ENCODE data around the gene ARSA.
A peak's percentile ranks its signal among the peaks of the same experiment; 100 is the strongest.

Gene ARSA

DNA sequence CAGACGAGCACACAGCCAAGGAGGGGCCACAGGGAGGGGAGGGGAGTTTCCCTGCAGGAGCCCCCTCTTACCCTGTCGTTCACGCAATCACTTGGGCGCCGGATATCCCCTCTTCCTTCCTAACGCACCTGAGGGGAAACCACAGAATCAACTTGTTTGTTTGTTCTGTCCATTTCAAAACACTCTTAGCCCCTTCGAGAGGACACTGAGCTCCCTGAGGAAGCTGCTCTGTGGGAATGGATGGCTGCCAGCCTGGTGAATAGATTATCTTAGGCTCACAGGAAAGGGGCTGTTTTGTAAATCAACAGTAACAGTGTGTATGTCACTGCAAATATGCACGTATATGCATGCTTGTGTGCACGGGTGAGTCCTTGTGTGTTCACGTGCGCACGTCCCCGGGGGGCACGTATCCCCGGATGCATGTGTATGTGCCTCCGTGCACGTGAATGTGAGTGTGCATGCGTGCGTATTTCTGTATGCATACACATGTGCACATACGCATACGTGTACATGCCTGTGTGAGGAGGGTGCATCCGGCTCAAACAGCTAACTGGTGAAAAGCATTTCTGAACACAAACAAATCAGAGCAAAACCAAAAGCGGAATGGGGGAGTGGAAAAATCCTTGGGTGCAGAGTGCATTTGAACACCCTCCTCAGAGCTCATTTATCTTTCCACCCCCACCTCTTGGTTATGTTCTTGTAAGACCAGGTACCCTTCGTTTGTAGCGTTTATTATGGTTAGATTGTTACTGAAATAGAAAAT is 7.2 kb downstream of the ARSA start (continued):
- TF ChIP-seq, protein P1, sequence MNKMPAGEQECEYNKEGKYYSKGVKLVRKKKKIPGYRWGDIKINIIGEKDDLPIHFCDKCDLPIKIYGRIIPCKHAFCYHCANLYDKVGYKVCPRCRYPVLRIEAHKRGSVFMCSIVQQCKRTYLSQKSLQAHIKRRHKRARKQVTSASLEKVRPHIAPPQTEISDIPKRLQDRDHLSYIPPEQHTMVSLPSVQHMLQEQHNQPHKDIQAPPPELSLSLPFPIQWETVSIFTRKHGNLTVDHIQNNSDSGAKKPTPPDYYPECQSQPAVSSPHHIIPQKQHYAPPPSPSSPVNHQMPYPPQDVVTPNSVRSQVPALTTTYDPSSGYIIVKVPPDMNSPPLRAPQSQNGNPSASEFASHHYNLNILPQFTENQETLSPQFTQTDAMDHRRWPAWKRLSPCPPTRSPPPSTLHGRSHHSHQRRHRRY (tag by site-specific recombination; IDR thresholded peaks at IDR 0.05) = no peak
- TF ChIP-seq ZNF521 (tag by site-specific recombination; IDR thresholded peaks at IDR 0.05) (no peak), KLF9 (tag by site-specific recombination; IDR thresholded peaks at IDR 0.05; ENCODE audit: low read depth) (no peak), HOXC10 (CRISPR knock-in tag; IDR thresholded peaks at IDR 0.05) (no peak), ZNF366 (tag by site-specific recombination; conservative IDR thresholded peaks at IDR 0.05) (0 out of 2 replicates have a peak, but pooled peaks have one; percentile 20), ZSCAN16 (tag by site-specific recombination; IDR thresholded peaks at IDR 0.05) (no peak), ZNF292 (tag by site-specific recombination; IDR thresholded peaks at IDR 0.05; ENCODE audit: borderline replicate concordance, low read depth) (no peak), SCRT1 (tag by site-specific recombination; IDR thresholded peaks at IDR 0.05; ENCODE audit: borderline replicate concordance) (no peak), IKZF3 (tag by site-specific recombination; IDR thresholded peaks at IDR 0.05) (peak; percentile 75), YY1 (tag by site-specific recombination; IDR thresholded peaks at IDR 0.05) (no peak), ZNF777 (tag by site-specific recombination; IDR thresholded peaks at IDR 0.05; ENCODE audit: borderline replicate concordance) (no peak), ZEB2 (tag by site-specific recombination; IDR thresholded peaks at IDR 0.05) (no peak), ZNF654 (tag by site-specific recombination; IDR thresholded peaks at IDR 0.05; ENCODE audit: low read depth) (no peak), ZNF354C (tag by site-specific recombination; IDR thresholded peaks at IDR 0.05; ENCODE audit: borderline replicate concordance, low read depth) (no peak), ZNF501 (tag by site-specific recombination; IDR thresholded peaks at IDR 0.05) (no peak), KLF7 (tag by site-specific recombination; IDR thresholded peaks at IDR 0.05; ENCODE audit: borderline replicate concordance) (no peak), GLIS2 (tag by site-specific recombination; IDR thresholded peaks at IDR 0.05) (peak; percentile 33; the same call in 1 of the 2 replicates), HOXA7 (CRISPR knock-in tag; IDR thresholded peaks at IDR 0.05; ENCODE audit: borderline replicate concordance) (no peak), ZBTB17 (tag by site-specific recombination; IDR thresholded peaks at IDR 0.05) (peak; percentile 51; the same call in 1 of the 2 replicates)
- TF ChIP-seq, protein P2, sequence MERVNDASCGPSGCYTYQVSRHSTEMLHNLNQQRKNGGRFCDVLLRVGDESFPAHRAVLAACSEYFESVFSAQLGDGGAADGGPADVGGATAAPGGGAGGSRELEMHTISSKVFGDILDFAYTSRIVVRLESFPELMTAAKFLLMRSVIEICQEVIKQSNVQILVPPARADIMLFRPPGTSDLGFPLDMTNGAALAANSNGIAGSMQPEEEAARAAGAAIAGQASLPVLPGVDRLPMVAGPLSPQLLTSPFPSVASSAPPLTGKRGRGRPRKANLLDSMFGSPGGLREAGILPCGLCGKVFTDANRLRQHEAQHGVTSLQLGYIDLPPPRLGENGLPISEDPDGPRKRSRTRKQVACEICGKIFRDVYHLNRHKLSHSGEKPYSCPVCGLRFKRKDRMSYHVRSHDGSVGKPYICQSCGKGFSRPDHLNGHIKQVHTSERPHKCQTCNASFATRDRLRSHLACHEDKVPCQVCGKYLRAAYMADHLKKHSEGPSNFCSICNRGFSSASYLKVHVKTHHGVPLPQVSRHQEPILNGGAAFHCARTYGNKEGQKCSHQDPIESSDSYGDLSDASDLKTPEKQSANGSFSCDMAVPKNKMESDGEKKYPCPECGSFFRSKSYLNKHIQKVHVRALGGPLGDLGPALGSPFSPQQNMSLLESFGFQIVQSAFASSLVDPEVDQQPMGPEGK (tag by site-specific recombination; IDR thresholded peaks at IDR 0.05) = peak; percentile 94
- TF ChIP-seq, protein P3, sequence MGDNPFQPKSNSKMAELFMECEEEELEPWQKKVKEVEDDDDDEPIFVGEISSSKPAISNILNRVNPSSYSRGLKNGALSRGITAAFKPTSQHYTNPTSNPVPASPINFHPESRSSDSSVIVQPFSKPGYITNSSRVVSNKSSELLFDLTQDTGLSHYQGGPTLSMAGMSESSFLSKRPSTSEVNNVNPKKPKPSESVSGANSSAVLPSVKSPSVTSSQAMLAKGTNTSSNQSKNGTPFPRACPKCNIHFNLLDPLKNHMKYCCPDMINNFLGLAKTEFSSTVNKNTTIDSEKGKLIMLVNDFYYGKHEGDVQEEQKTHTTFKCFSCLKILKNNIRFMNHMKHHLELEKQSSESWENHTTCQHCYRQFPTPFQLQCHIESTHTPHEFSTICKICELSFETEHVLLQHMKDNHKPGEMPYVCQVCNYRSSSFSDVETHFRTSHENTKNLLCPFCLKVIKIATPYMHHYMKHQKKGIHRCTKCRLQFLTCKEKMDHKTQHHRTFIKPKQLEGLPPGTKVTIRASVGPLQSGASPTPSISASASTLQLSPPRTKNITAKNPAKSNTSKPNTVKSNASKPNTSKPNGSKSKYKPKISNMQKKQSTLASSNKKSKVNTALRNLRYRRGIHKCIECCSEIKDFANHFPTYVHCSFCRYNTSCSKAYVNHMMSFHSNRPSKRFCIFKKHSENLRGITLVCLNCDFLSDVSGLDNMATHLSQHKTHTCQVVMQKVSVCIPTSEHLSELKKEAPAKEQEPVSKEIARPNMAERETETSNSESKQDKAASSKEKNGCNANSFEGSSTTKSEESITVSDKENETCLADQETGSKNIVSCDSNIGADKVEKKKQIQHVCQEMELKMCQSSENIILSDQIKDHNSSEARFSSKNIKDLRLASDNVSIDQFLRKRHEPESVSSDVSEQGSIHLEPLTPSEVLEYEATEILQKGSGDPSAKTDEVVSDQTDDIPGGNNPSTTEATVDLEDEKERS (tag by site-specific recombination; IDR thresholded peaks at IDR 0.05) = no peak
- TF ChIP-seq, protein P4, sequence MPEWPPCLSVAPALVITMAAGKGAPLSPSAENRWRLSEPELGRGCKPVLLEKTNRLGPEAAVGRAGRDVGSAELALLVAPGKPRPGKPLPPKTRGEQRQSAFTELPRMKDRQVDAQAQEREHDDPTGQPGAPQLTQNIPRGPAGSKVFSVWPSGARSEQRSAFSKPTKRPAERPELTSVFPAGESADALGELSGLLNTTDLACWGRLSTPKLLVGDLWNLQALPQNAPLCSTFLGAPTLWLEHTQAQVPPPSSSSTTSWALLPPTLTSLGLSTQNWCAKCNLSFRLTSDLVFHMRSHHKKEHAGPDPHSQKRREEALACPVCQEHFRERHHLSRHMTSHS (tag by site-specific recombination; IDR thresholded peaks at IDR 0.05) = no peak
- TF ChIP-seq, protein P5, sequence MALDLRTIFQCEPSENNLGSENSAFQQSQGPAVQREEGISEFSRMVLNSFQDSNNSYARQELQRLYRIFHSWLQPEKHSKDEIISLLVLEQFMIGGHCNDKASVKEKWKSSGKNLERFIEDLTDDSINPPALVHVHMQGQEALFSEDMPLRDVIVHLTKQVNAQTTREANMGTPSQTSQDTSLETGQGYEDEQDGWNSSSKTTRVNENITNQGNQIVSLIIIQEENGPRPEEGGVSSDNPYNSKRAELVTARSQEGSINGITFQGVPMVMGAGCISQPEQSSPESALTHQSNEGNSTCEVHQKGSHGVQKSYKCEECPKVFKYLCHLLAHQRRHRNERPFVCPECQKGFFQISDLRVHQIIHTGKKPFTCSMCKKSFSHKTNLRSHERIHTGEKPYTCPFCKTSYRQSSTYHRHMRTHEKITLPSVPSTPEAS (tag by site-specific recombination; IDR thresholded peaks at IDR 0.05) = no peak
- TF ChIP-seq, protein P6, sequence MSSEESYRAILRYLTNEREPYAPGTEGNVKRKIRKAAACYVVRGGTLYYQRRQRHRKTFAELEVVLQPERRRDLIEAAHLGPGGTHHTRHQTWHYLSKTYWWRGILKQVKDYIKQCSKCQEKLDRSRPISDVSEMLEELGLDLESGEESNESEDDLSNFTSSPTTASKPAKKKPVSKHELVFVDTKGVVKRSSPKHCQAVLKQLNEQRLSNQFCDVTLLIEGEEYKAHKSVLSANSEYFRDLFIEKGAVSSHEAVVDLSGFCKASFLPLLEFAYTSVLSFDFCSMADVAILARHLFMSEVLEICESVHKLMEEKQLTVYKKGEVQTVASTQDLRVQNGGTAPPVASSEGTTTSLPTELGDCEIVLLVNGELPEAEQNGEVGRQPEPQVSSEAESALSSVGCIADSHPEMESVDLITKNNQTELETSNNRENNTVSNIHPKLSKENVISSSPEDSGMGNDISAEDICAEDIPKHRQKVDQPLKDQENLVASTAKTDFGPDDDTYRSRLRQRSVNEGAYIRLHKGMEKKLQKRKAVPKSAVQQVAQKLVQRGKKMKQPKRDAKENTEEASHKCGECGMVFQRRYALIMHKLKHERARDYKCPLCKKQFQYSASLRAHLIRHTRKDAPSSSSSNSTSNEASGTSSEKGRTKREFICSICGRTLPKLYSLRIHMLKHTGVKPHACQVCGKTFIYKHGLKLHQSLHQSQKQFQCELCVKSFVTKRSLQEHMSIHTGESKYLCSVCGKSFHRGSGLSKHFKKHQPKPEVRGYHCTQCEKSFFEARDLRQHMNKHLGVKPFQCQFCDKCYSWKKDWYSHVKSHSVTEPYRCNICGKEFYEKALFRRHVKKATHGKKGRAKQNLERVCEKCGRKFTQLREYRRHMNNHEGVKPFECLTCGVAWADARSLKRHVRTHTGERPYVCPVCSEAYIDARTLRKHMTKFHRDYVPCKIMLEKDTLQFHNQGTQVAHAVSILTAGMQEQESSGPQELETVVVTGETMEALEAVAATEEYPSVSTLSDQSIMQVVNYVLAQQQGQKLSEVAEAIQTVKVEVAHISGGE (tag by site-specific recombination; conservative IDR thresholded peaks at IDR 0.05; ENCODE audit: low read depth) = no peak
- TF ChIP-seq, protein P7, sequence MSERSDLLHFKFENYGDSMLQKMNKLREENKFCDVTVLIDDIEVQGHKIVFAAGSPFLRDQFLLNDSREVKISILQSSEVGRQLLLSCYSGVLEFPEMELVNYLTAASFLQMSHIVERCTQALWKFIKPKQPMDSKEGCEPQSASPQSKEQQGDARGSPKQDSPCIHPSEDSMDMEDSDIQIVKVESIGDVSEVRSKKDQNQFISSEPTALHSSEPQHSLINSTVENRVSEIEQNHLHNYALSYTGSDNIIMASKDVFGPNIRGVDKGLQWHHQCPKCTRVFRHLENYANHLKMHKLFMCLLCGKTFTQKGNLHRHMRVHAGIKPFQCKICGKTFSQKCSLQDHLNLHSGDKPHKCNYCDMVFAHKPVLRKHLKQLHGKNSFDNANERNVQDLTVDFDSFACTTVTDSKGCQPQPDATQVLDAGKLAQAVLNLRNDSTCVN (tag by site-specific recombination; optimal IDR thresholded peaks at IDR 0.05) = peak; percentile 77
